ENCODE results near the gene CDKN2AIP.
"Not testable (repeated sequence)": the region's sequence is repeated elsewhere in the genome, so short reads cannot be mapped to it uniquely, and the experiment has no call there.

Gene CDKN2AIP

GRCh38 chr4:183413234-183414200 is 30.9 kb upstream of the CDKN2AIP start:
- DNase-seq: no peak

GRCh38 chr4:183416879-183417755 is 27.3 kb upstream of the CDKN2AIP start:
- no peak for DNase-seq

GRCh38 chr4:183422962-183423631 is 21.3 kb upstream of the CDKN2AIP start:
- DNase-seq: no peak

GRCh38 chr4:183424109-183424744 is 20.2 kb upstream of the CDKN2AIP start:
- DNase-seq: no peak

- DNase-seq: no peak
Observed at GRCh38 chr4:183426507-183426906, 17.9 kb upstream of the CDKN2AIP start.

- DNase-seq: no peak
Observed at GRCh38 chr4:183429489-183429888, 14.9 kb upstream of the CDKN2AIP start.

GRCh38 chr4:183430317-183430993 is 14.0 kb upstream of the CDKN2AIP start:
- DNase-seq: no peak

GRCh38 chr4:183430994-183431347 is 13.5 kb upstream of the CDKN2AIP start:
- DNase-seq: no peak

GRCh38 chr4:183431614-183432013 is 12.8 kb upstream of the CDKN2AIP start:
- no peak for DNase-seq

- DNase-seq: not testable (repeated sequence)
Observed at GRCh38 chr4:183433183-183433582, 11.3 kb upstream of the CDKN2AIP start.

GRCh38 chr4:183434264-183434663 is 10.2 kb upstream of the CDKN2AIP start:
- DNase-seq: no peak

- no peak for DNase-seq
Observed at GRCh38 chr4:183434666-183435190, 9.7 kb upstream of the CDKN2AIP start.

- no peak for DNase-seq
Observed at GRCh38 chr4:183435803-183436202, 8.6 kb upstream of the CDKN2AIP start.

GRCh38 chr4:183436417-183436816 is 8.0 kb upstream of the CDKN2AIP start:
- DNase-seq: no peak

GRCh38 chr4:183437452-183437851 is 7.0 kb upstream of the CDKN2AIP start:
- no peak for DNase-seq

- no peak for DNase-seq
Observed at GRCh38 chr4:183438458-183439113, 5.8 kb upstream of the CDKN2AIP start.

- no peak for DNase-seq
Observed at GRCh38 chr4:183441276-183441675, 3.2 kb upstream of the CDKN2AIP start.

- peak; percentile 43 for DNase-seq
Observed at GRCh38 chr4:183443655-183444213, 702 bp upstream of the CDKN2AIP start.

GRCh38 chr4:183445097-183445428 is 627 bp downstream of the CDKN2AIP start:
- DNase-seq: no peak

- DNase-seq: no peak
Observed at GRCh38 chr4:183447646-183448045, 3.2 kb downstream of the CDKN2AIP start.

- no peak for DNase-seq
Observed at GRCh38 chr4:183448436-183448835, 4.0 kb downstream of the CDKN2AIP start.
